ENCODE measurements around the gene PUSL1.

GRCh38 chr1:1293263-1294249, 14.8 kb upstream of the PUSL1 start:
- TF ChIP-seq CTCF (IDR thresholded peaks at IDR 0.05 in 4 of 5, conservative IDR thresholded peaks at IDR 0.05 in 1 of 5) (no peak), POLR2A (IDR thresholded peaks at IDR 0.05) (no peak)
